HG03108 (cell line): ENCODE measurements around the gene EIPR1.

Experiments used
- ATAC-seq: cut with Tn5 transposase; IDR thresholded peaks from one replicate; pipeline ENCODE4 v1.9.1; 2021; ENCODE audit warnings: moderate library complexity; ENCODE audit not compliant: unreplicated experiment

Gene EIPR1

DNA sequence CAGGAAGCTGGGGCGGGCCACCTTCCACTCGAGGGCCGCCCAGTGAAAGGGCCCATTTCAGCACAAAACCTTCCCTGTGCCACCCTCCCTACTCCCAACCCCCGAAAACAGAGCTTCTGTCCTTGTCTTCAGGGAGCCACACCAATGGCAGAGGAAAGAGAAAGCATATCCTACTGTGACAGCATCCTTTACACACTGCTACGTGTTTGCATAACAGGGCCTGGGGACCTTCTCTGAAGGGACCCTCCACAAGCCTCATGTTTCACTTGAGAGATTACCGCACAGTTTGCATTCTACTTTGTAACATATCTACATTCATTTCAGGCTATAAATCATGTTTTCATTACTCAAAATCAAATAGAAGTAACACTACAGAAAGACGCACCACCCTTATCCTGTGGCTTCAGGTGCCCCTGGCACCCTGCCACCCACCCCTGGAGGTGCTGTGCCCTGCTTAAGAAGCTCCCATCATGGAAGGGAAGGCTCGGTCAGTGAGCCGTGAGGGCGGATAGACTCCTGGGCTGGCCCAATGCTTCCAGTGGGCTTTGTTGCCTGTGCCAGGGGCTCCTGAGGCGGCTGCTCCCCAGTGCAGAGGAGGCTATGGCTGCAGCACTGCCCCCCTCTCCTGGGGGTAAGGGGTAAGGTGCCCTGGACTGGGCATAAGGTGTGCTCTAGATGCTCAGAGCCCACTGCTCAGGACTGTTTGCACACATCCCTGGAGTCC lies 52.0 kb downstream of the EIPR1 start:
- ATAC-seq: no peak

DNA sequence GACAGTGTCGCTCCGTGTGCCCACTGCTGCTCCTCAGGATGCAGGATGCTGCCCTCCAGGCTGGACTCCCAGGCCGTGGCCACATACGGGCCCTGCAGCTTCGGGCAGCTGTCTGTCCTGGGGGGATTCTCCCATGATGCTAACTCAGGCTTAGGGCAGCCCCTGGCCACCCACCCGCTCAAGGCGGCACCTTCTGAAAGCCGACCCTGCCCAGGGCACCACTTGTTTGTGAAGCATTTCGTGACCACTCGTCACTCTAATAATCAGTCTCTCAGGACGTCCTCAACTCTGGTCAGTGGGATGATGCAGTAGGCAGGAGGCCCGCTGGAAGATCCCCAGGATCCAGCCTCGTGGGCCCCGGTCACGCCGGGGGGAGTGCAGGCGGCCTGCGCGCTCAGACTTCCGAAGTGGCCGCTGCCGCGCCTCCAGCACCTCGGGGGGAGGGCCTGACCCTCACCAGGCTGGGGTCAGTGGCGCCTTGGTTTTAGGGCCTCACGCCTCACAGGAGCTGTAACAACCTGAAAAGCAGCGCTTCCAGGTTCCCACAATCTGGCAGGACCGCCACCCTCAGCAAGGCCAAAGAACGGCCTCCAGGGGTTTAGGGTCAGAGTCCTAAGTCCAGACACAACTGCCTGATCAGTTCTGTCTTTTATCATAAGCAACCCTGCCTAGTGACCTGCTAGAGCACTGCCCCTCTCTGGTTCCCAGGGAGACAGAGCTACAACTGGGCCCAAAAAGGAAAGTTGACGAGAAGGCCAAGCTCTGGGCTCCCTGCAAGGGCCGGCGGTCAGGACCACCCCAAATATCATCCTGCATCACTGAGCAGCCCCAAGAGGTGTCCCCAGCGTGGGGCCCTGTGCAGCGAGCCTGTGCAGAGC lies 53.0 kb downstream of the EIPR1 start:
- ATAC-seq: no peak

DNA sequence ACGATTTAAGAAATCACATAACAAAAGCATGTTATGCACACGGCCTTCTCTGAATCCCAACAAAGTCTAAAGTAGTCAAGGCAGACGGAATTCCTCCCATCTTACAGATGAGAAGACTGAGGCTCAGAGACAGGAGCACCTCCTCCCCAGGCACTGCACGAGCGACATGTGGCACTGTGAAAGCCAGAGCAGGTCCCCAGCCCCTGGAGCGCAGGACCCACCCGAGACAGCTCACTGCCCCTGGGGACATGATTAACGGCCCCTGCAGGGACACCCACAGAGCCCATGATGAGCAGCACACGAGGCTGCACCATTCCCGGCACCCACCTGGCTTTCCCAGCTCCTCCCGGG lies 53.6 kb downstream of the EIPR1 start:
- ATAC-seq: no peak

- no peak for ATAC-seq
Observed at GRCh38 chr2:3323360-3324035, 54.1 kb downstream of the EIPR1 start.

GRCh38 chr2:3322311-3322970 lies 55.2 kb downstream of the EIPR1 start:
- no peak for ATAC-seq

DNA sequence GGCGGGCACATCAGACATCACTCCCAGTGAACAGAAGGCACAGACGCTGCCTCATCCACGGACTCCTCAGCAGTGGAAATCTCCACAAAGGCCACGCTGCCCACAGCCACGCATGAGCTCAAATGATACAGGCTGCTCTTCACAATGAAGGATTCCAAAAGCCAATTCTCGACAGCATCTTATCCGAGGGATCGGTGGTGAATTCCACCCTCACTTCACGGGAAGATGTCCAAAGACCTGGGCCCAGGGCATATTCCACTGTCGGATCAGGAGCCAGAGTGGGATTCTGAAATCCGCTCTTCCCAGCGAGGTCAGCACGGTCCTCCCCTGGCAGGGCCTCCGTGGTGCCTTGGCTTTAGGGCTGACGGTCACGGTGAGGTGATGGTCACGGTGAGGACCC lies 55.8 kb downstream of the EIPR1 start:
- ATAC-seq: no peak

GRCh38 chr2:3320910-3321605 lies 56.6 kb downstream of the EIPR1 start:
- ATAC-seq: no peak

- ATAC-seq: no peak
Observed at GRCh38 chr2:3319745-3320566, 57.7 kb downstream of the EIPR1 start.

- ATAC-seq: no peak
Observed at GRCh38 chr2:3319134-3319533, 58.5 kb downstream of the EIPR1 start.

DNA sequence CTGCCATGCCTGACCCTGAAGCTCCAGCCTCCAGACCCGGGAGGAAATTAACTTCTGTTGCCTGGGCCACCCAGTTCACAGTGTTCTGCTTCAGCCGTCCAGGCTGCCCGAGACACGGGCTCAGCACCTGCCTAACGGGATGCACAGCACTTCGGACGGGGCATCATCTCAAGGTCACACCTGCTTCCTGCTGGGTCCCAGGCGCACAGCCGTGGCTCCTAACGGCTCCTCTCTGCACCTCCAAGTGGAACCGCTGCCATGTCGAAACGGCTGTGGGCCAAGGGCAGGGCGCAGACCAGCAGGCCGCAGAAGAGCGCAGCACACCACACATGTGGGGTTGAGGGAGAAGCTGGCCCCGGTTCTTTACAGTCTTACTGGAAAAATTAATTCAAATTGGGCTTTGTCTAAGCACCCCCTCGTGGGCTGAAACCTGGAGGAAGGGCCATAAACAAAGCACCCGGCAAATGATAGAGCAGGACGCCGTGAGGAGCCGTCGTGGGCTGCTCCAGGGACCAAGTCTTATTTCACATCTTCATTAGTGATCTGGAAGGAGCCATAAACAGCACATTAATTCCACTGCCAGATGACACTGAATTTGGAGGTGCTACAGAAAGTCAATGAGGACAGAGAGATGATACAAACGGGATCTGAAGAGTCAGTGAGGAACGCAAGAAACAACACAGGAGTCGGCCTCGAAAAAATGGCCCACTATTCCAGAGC lies 59.6 kb downstream of the EIPR1 start:
- ATAC-seq: no peak

- no peak for ATAC-seq
Observed at GRCh38 chr2:3317277-3317685, 60.3 kb downstream of the EIPR1 start.

- ATAC-seq: no peak
Observed at GRCh38 chr2:3316456-3317276, 61.0 kb downstream of the EIPR1 start.

DNA sequence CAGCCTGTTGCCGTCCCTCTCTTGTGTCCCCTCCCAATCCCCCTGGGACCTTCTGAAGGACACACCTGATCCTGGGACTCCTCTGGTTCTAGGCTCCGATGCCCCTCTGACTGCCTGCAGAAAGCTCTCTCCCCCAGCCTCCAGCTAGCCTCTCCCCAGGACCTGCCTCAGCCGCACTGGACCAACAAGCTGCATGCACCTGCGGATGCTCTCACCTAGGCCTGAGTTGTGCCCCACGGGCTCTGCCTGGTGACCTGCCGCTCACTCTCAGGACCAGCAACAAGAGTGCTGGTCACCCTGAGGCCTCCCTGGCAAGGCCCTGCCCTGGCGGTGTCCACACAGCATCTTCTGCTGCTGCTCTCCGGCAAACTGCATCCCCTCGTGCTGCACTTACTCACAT lies 63.0 kb downstream of the EIPR1 start:
- ATAC-seq: no peak

DNA sequence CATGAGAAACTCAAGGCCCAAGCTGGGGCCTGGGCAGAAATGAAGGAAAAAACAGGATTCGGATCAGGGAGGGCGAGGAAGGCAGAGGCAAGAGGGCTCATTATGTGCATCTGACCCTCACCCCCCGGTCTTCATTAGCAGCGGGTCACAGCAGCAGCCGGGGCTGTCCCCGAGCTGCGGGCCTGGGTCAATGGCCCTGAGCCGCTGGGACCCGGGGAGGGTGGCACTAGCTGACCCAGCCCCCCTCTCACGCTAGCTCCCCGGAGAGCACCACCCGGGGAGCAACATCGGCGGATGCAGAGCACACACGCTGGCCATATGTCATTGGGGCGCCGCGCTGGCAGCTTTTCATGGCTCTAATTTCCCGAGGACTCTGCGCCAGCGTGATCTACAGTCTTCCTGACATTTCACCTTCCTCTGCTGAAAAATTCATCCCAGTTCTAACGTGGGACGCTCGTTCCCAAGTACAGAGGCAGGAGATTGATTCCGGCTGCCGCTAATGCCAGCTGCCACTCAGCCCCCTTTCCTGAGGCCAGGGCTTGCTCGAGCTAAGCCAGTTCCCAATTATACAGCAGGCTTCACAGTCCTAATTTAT lies 63.7 kb downstream of the EIPR1 start:
- no peak for ATAC-seq

DNA sequence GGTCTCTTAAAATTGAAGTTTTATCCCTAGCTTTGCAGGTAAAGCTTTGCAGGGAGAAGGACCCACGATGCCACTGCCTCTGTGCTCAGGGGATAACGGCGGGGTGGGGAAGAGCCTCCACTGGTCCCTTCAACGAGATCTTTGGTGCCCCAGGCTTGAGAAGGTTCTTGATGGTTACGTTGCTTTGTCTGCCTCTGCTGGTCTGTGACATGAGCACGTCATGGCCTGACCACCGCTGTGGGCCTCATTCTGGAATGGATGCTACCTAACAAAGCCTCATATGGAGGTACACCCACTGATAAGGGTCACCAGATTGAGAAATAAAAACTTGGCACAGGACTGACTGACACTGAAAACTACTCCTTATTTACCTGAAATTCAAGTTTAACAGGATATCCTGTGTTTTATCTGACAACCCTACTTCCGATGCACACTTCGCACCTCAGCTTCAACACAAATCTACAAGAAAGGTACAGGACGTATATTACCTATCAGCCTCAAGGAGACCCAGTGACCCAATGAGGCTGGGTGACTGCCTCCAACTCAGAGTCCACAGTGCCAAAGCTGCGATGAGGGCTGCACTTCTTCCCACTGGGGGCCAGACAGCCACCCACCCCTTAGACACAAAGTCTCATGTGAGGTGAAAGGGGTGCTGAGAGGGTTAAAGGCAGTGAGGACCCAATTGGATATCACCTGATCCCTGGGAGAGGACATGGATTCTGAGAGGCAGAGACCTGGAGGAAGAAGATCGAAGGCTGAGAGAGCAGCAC lies 64.9 kb downstream of the EIPR1 start:
- ATAC-seq: no peak

GRCh38 chr2:3311601-3312000 lies 66.0 kb downstream of the EIPR1 start:
- ATAC-seq: no peak
